ENCODE data around the gene LRP1-AS. TPM values are rescaled to one million over a fixed set of nuclear protein-coding genes. Genes with fewer than 3 reads are reported as not detected.

The LRP1-AS gene
- total RNA-seq, 1 experiment from 2014 or later, result not detected

- H3K4me1 Mint-ChIP-seq, result peaks cover 15% of the 10 kb centered on the region
- no peak for ATAC-seq
- H3K27ac Mint-ChIP-seq, result no peak overlapping the region; the same call in 1 of the 2 replicates
- CTCF ChIA-PET, result interaction anchor here (1.8 kb wide), 1 partner anchor 36 kb away, joined by 9 read pairs; no protein-coding TSS in a partner anchor
- TF ChIP-seq MAX (CRISPR knock-in tag; IDR thresholded peaks at IDR 0.05) (no peak), TCF7 (CRISPR knock-in tag; IDR thresholded peaks at IDR 0.05; ENCODE audit: low read depth) (no peak), E2F5 (CRISPR knock-in tag; IDR thresholded peaks at IDR 0.05) (no peak), CREB1 (CRISPR knock-in tag; IDR thresholded peaks at IDR 0.05) (no peak), ZNF232 (CRISPR knock-in tag; IDR thresholded peaks at IDR 0.05) (no peak), SP1 (CRISPR knock-in tag; conservative IDR thresholded peaks at IDR 0.05) (no peak), ZNF219 (CRISPR knock-in tag; IDR thresholded peaks at IDR 0.05; ENCODE audit: borderline replicate concordance) (no peak), ZNF423 (CRISPR knock-in tag; IDR thresholded peaks at IDR 0.05) (no peak), PRDM15 (CRISPR knock-in tag; IDR thresholded peaks at IDR 0.05) (no peak), FOXP1 (CRISPR knock-in tag; IDR thresholded peaks at IDR 0.05; ENCODE audit: borderline replicate concordance) (no peak), USF2 (CRISPR knock-in tag; IDR thresholded peaks at IDR 0.05) (no peak), RELA (CRISPR knock-in tag; IDR thresholded peaks at IDR 0.05; ENCODE audit: borderline replicate concordance) (no peak), EMX1 (CRISPR knock-in tag; IDR thresholded peaks at IDR 0.05) (no peak), PRRX2 (CRISPR knock-in tag; IDR thresholded peaks at IDR 0.05) (no peak), NR3C1 (CRISPR knock-in tag; conservative IDR thresholded peaks at IDR 0.05; ENCODE audit: low read depth) (no peak)
- no peak overlapping the region for H3K4me3 Mint-ChIP-seq
- H3K27me3 Mint-ChIP-seq (ENCODE audit: low read depth), result no peaks in the 10 kb centered on the region
- no peak for DNase-seq (ENCODE audit: low spot score)
- peaks cover 58% of the 10 kb centered on the region for H3K36me3 Mint-ChIP-seq
- no peaks in the 10 kb centered on the region for H3K9me3 Mint-ChIP-seq
- POLR2A ChIA-PET, result no interaction called here
Measured at GRCh38 chr12:57139796-57140649, 7.4 kb downstream of the LRP1-AS start.

- peaks cover 28% of the 10 kb centered on the region for H3K4me1 Mint-ChIP-seq
- H3K27me3 Mint-ChIP-seq (ENCODE audit: low read depth), result no peaks in the 10 kb centered on the region
- peaks cover 48% of the 10 kb centered on the region for H3K36me3 Mint-ChIP-seq
- TF ChIP-seq, protein P1, sequence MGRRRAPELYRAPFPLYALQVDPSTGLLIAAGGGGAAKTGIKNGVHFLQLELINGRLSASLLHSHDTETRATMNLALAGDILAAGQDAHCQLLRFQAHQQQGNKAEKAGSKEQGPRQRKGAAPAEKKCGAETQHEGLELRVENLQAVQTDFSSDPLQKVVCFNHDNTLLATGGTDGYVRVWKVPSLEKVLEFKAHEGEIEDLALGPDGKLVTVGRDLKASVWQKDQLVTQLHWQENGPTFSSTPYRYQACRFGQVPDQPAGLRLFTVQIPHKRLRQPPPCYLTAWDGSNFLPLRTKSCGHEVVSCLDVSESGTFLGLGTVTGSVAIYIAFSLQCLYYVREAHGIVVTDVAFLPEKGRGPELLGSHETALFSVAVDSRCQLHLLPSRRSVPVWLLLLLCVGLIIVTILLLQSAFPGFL (CRISPR knock-in tag; IDR thresholded peaks at IDR 0.05; ENCODE audit: borderline replicate concordance), result no peak
- peak; percentile 54; the same call in 1 of the 2 replicates for TF ChIP-seq GABPB1 (CRISPR knock-in tag; IDR thresholded peaks at IDR 0.05)
- H3K4me3 Mint-ChIP-seq, result no peak overlapping the region
- H3K27ac Mint-ChIP-seq, result peak overlapping the region; percentile 9; the same call in 1 of the 2 replicates
- no peaks in the 10 kb centered on the region for H3K9me3 Mint-ChIP-seq
- POLR2A ChIA-PET, result no interaction called here
- CTCF ChIA-PET, result interaction anchor here (0.7 to 1.5 kb wide), 2 partner anchors 11 to 75 kb away, joined by 3 to 7 read pairs; no protein-coding TSS in a partner anchor
- ATAC-seq (no peak), DNase-seq (ENCODE audit: low spot score) (no peak)
Measured at GRCh38 chr12:57138526-57139272, 8.7 kb downstream of the LRP1-AS start.

Data from WTC11 (cell line).